ENCODE measurements around the gene CEP85. TPM values are rescaled to one million over a fixed set of nuclear protein-coding genes. Genes with fewer than 3 reads are reported as not detected.

The CEP85 gene
- total RNA-seq, 2 experiments from 2014 or later = 32.8 to 33.7 TPM

DNA sequence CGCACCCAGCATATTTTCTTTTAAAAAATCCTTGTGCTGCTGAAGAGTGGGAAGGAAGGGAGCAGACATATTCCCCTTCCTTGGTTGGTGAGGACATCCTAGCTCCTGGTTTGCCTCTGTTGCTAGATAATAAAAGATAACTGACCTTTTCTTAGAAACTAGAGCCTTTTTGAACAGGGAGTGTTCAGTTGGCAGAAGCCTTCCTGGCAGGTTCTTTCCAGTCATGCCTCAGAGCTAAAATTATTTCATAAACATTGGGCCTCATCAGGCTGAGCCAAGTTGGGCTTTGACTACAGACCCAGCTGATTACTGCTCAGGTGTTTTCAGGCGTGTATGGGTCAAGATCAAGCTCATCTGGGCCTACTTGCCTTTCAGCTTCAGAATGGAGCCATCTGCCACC, 23.2 kb downstream of the CEP85 start:
- DNase-seq = no peak
- H3K4me1 Mint-ChIP-seq (ENCODE audit: low read depth) = no peaks in the 10 kb centered on the region
- ChIA-PET CTCF (interaction anchor here (0.6 to 1.6 kb wide), 3 partner anchors 28 to 64 kb away, joined by 3 to 4 read pairs (median 3); no protein-coding TSS in a partner anchor), POLR2A (no interaction called here)
- H3K9me3 Mint-ChIP-seq = no peaks in the 10 kb centered on the region
- H3K4me3 Mint-ChIP-seq = no peak overlapping the region
- no peak for ATAC-seq
- no peak overlapping the region for H3K27ac Mint-ChIP-seq
- peaks cover 66% of the 10 kb centered on the region for H3K36me3 Mint-ChIP-seq (ENCODE audit: low read depth)
- no peaks in the 10 kb centered on the region for H3K27me3 Mint-ChIP-seq
- intact Hi-C loops (cut with micrococcal nuclease) = no loop called here
- TF ChIP-seq, protein P1, sequence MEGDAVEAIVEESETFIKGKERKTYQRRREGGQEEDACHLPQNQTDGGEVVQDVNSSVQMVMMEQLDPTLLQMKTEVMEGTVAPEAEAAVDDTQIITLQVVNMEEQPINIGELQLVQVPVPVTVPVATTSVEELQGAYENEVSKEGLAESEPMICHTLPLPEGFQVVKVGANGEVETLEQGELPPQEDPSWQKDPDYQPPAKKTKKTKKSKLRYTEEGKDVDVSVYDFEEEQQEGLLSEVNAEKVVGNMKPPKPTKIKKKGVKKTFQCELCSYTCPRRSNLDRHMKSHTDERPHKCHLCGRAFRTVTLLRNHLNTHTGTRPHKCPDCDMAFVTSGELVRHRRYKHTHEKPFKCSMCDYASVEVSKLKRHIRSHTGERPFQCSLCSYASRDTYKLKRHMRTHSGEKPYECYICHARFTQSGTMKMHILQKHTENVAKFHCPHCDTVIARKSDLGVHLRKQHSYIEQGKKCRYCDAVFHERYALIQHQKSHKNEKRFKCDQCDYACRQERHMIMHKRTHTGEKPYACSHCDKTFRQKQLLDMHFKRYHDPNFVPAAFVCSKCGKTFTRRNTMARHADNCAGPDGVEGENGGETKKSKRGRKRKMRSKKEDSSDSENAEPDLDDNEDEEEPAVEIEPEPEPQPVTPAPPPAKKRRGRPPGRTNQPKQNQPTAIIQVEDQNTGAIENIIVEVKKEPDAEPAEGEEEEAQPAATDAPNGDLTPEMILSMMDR (IDR thresholded peaks at IDR 0.05) = no peak

DNA sequence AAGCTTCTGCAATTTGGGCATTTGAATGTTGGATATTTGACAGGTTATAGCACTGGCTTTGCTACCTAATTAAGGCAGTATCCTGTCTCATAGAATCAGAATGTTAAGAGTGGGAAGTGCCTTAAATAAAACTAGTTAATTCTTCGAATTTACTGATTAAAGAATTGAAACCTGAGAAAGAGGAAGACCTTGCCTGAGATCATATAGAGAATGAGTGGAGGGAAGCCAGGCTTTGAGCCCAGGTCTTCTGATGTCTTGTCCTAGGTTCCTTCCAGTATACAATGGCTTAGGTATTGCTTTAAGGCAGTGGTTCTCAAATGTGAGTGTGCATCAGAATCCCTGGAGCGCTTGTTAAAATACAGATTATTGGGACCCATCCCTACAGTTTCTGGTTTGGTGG, 25.0 kb downstream of the CEP85 start:
- TF ChIP-seq, protein P1 (IDR thresholded peaks at IDR 0.05) = no peak
- ATAC-seq = no peak
- H3K4me3 Mint-ChIP-seq = no peak overlapping the region
- ChIA-PET POLR2A (no interaction called here), CTCF (interaction anchor here (1.8 to 2.1 kb wide), 2 partner anchors 25 to 158 kb away, joined by 4 to 6 read pairs; partner anchors contain the start of gene CEP85)
- H3K4me1 Mint-ChIP-seq (ENCODE audit: low read depth) = no peaks in the 10 kb centered on the region
- intact Hi-C loops (cut with micrococcal nuclease) = no loop called here
- no peak overlapping the region for H3K27ac Mint-ChIP-seq
- no peak for DNase-seq
- no peaks in the 10 kb centered on the region for H3K27me3 Mint-ChIP-seq
- no peaks in the 10 kb centered on the region for H3K9me3 Mint-ChIP-seq
- H3K36me3 Mint-ChIP-seq (ENCODE audit: low read depth) = peaks cover 67% of the 10 kb centered on the region

DNA sequence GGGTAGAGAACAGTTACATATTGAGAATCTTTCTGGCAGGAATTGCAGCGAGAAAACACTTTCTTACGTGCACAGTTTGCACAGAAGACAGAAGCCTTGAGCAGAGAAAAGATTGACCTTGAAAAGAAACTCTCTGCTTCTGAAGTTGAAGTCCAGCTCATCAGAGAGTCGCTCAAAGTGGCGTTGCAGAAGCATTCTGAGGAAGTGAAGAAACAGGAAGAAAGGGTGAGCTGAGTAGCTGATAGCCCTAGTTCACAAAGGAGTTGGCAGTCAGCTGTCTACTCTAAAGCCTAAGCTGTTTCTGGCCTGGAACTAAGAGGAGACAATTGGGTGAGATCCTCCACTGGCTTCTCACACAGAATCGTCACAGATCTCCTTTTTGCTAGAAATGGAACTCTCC, 25.6 kb downstream of the CEP85 start:
- H3K27me3 Mint-ChIP-seq = no peaks in the 10 kb centered on the region
- H3K36me3 Mint-ChIP-seq (ENCODE audit: low read depth) = peaks cover 66% of the 10 kb centered on the region
- ChIA-PET CTCF (interaction anchor here (1.8 to 2.1 kb wide), 2 partner anchors 26 to 157 kb away, joined by 4 to 6 read pairs; partner anchors contain the start of gene CEP85), POLR2A (interaction anchor here (1.2 kb wide), 1 partner anchor 25 kb away, joined by 3 read pairs; the partner anchor contains the start of gene CEP85)
- H3K4me1 Mint-ChIP-seq (ENCODE audit: low read depth) = no peaks in the 10 kb centered on the region
- H3K9me3 Mint-ChIP-seq = no peaks in the 10 kb centered on the region
- no peak for ATAC-seq
- intact Hi-C loops (cut with micrococcal nuclease) = no loop called here
- no peak overlapping the region for H3K4me3 Mint-ChIP-seq
- no peak overlapping the region for H3K27ac Mint-ChIP-seq
- TF ChIP-seq, protein P1 (IDR thresholded peaks at IDR 0.05) = no peak
- no peak for DNase-seq

DNA sequence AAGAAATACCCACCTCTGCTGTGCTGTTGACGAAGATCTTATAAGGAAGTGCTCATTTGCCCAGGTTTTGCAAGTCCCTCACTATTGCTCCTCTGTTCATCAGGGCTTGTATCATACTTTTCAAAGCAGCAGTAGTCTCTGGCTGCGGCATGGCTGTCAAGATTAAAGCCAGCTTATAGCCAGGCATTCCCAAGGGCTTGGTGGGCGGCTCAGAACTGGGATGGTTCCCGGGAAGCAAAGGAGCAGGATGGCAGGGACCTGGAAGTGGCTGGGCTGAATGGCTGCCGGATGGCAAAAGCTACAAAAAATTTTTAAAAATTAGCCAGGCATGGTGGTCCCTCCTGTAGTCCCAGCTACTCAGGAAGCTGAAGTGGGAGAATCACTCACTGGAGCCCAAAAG, 29.2 kb downstream of the CEP85 start:
- H3K27ac Mint-ChIP-seq = no peak overlapping the region
- CTCF ChIA-PET = interaction anchor here (6.3 to 6.8 kb wide), 2 partner anchors 12 to 29 kb away, joined by 24 to 41 read pairs; partner anchors contain the start of gene CEP85
- POLR2A ChIA-PET = no interaction called here
- H3K36me3 Mint-ChIP-seq (ENCODE audit: low read depth) = peaks cover 69% of the 10 kb centered on the region
- no peak overlapping the region for H3K4me3 Mint-ChIP-seq
- TF ChIP-seq, protein P1 (IDR thresholded peaks at IDR 0.05) = no peak
- ATAC-seq (no peak), DNase-seq (no peak)
- no peaks in the 10 kb centered on the region for H3K27me3 Mint-ChIP-seq
- intact Hi-C loops (cut with micrococcal nuclease) = no loop called here
- peaks cover under 1% of the 10 kb centered on the region for H3K9me3 Mint-ChIP-seq
- peaks cover 7% of the 10 kb centered on the region for H3K4me1 Mint-ChIP-seq (ENCODE audit: low read depth)

DNA sequence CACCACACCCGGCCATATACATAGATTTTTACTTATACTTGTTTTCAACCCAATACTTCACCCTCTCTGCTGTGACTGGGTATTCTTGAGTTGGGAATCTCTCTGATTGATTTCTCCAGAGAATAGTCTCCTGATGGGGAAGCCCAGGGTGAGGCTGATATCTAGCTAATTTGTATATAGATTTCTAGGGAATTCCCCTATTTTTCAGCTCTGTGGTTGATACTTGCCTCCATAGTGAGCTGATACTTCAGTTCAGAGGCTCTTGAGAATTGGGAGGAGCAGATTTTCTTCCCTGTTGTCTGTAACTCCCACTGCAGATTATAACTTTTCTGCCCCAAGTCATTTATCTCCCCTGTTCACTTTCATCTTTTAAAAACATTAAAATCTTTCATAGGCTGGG, 31.4 kb downstream of the CEP85 start:
- H3K27me3 Mint-ChIP-seq = no peaks in the 10 kb centered on the region
- H3K27ac Mint-ChIP-seq = peak overlapping the region; percentile 3
- no peak overlapping the region for H3K4me3 Mint-ChIP-seq
- TF ChIP-seq, protein P1 (IDR thresholded peaks at IDR 0.05) = no peak
- peaks cover 70% of the 10 kb centered on the region for H3K36me3 Mint-ChIP-seq (ENCODE audit: low read depth)
- DNase-seq = no peak
- ChIA-PET POLR2A (no interaction called here), CTCF (interaction anchor here (1.7 to 6.8 kb wide), 4 partner anchors 10 to 95 kb away, joined by 5 to 41 read pairs (median 16); partner anchors contain the start of genes CEP85 and ZNF593)
- peaks cover 11% of the 10 kb centered on the region for H3K9me3 Mint-ChIP-seq
- intact Hi-C loops (cut with micrococcal nuclease) = no loop called here
- H3K4me1 Mint-ChIP-seq (ENCODE audit: low read depth) = peaks cover 7% of the 10 kb centered on the region
- ATAC-seq = peak; percentile 39

All from activated CD8-positive, alpha-beta T cell treated with anti-CD3 and anti-CD28 coated beads for 36 hours (primary cell).